Measurements from ENCODE around the gene GAGE10.

The GAGE10 gene

GRCh38 chrX:49303346-49303745, at the start of gene GAGE10:
TSS of gene GAGE10 (plus strand) at chrX:49303646. CDS start at chrX:49304860, 1,214 bp downstream.
- DNase-seq = no peak

- no peak for DNase-seq
These were observed 48.8 kb upstream of the GAGE10 start for GRCh38 chrX:49254639-49255038.

- no peak for DNase-seq
These were observed 47.0 kb upstream of the GAGE10 start for GRCh38 chrX:49256268-49256995.

- no peak for DNase-seq
These were observed 46.2 kb upstream of the GAGE10 start for GRCh38 chrX:49257074-49257790.

- DNase-seq = peak in 1 of 2 donors; percentile 26
These were observed 45.3 kb upstream of the GAGE10 start for GRCh38 chrX:49257846-49258748.

- no peak for DNase-seq
These were observed 44.7 kb upstream of the GAGE10 start for GRCh38 chrX:49258749-49259124.

GRCh38 chrX:49260221-49260985, 43.0 kb upstream of the GAGE10 start:
- no peak for DNase-seq

- no peak for DNase-seq
These were observed 40.8 kb upstream of the GAGE10 start for GRCh38 chrX:49262603-49263002.

GRCh38 chrX:49263631-49264030, 39.8 kb upstream of the GAGE10 start:
- no peak for DNase-seq

- DNase-seq = no peak
These were observed 39.0 kb upstream of the GAGE10 start, which contains the start of gene FOXP3 for GRCh38 chrX:49264460-49264859. TSS of gene FOXP3 (minus strand) at chrX:49264710. CDS start at chrX:49258505, 6,205 bp downstream.

- DNase-seq = no peak
These were observed 36.7 kb upstream of the GAGE10 start for GRCh38 chrX:49266523-49267445.

GRCh38 chrX:49268702-49269009, 34.8 kb upstream of the GAGE10 start:
- DNase-seq = no peak

GRCh38 chrX:49269010-49269766, 34.3 kb upstream of the GAGE10 start:
- DNase-seq = peak; percentile 92 to 96

GRCh38 chrX:49269767-49270248, 33.6 kb upstream of the GAGE10 start, which contains the start of gene PPP1R3F:
TSS of gene PPP1R3F (plus strand) at chrX:49269793. CDS start at chrX:49269870, 77 bp downstream.
- peak in 1 of 2 donors; percentile 34 for DNase-seq

GRCh38 chrX:49270249-49270921, 33.1 kb upstream of the GAGE10 start:
- DNase-seq = no peak

GRCh38 chrX:49271341-49271740, 32.1 kb upstream of the GAGE10 start:
- DNase-seq = no peak

- no peak for DNase-seq
These were observed 31.0 kb upstream of the GAGE10 start for GRCh38 chrX:49272421-49272820.

GRCh38 chrX:49273181-49273727, 30.2 kb upstream of the GAGE10 start:
- DNase-seq = peak; percentile 22 to 30

- no peak for DNase-seq
These were observed 27.2 kb upstream of the GAGE10 start for GRCh38 chrX:49276207-49276606.
